HepG2 (cell line): ENCODE data around the gene SERTAD1. TPM values are rescaled to one million over a fixed set of nuclear protein-coding genes. Genes with fewer than 3 reads are reported as not detected.

Source experiments
- BRCA1 ChIP-seq: sonication (generic); formaldehyde crosslinking; IDR thresholded peaks from 2 replicates; pipeline ENCODE4 v1.4.0; 2020; ENCODE audit warnings: missing genetic modification reagents
- IRF1 ChIP-seq: sonication (generic); formaldehyde crosslinking; IDR thresholded peaks from 2 replicates; pipeline ENCODE4 v1.4.0; 2020; ENCODE audit warnings: low read depth, mild to moderate bottlenecking, missing genetic modification reagents
- IRF2 ChIP-seq: IDR thresholded peaks from 2 replicates; pipeline ENCODE4 v1.6.1; 2018; ENCODE audit warnings: missing genetic modification reagents, missing compliant biosample characterization
- ONECUT2 ChIP-seq: sonication (generic); formaldehyde crosslinking; IDR thresholded peaks from 2 replicates; pipeline ENCODE4 v1.4.0; 2020; ENCODE audit warnings: missing genetic modification reagents
- SCMH1 ChIP-seq: sonication (generic); formaldehyde crosslinking; IDR thresholded peaks from 2 replicates; pipeline ENCODE4 v1.9.0; 2021; ENCODE audit warnings: missing genetic modification reagents, mild to moderate bottlenecking, borderline replicate concordance
- SP4 ChIP-seq: sonication (generic); formaldehyde crosslinking; IDR thresholded peaks from 2 replicates; pipeline ENCODE4 v1.8.1; 2023; ENCODE audit warnings: mild to moderate bottlenecking, missing genetic modification reagents
- TBP ChIP-seq: sonication (generic); formaldehyde crosslinking; IDR thresholded peaks from 2 replicates; pipeline ENCODE4 v1.5.0; 2020; ENCODE audit warnings: missing genetic modification reagents
- TERF1 ChIP-seq: sonication (generic); formaldehyde crosslinking; IDR thresholded peaks from 2 replicates; pipeline ENCODE4 v1.8.0; 2022; ENCODE audit warnings: mild to moderate bottlenecking, missing genetic modification reagents, moderate library complexity
- TFDP2 ChIP-seq: sonication (generic); formaldehyde crosslinking; IDR thresholded peaks from 2 replicates; pipeline ENCODE4 v1.4.0; 2020; ENCODE audit warnings: missing genetic modification reagents
- ZBTB34 ChIP-seq: sonication (generic); formaldehyde crosslinking; IDR thresholded peaks from 2 replicates; pipeline ENCODE4 v1.8.0; 2022; ENCODE audit warnings: mild to moderate bottlenecking, missing genetic modification reagents
- ZKSCAN8 ChIP-seq: IDR thresholded peaks from 2 replicates; pipeline ENCODE4 v1.6.1; 2016; ENCODE audit warnings: borderline replicate concordance, missing genetic modification reagents, missing compliant biosample characterization
- polyA plus RNA-seq, 8 experiments: library from polyadenylated mRNA; depleted of rRNA in 3 of 8; stranded (reverse) in 7 of 8; unstranded in 1 of 8; fragments of >200 nt; fragmentation: Illumina TruSeq in 4 of 8; extraction: Trizol in 4 of 8; gene quantifications; 2 replicates each; pipeline versions ENCODE4 v1.2.1 to v1.2.3, GENCODE V29; 2011 to 2016; ENCODE audit warnings: low read depth in 4 of 8, missing spikeins in 1 of 8, mixed read lengths in 1 of 8; ENCODE audit not compliant: insufficient read depth in 1 of 8
- total RNA-seq, 5 experiments: library from RNA; depleted of rRNA; stranded (reverse); fragments of >200 nt; fragmentation: Illumina TruSeq; extraction: Trizol; gene quantifications; 2 replicates each; pipeline ENCODE4 v1.2.3, GENCODE V29; 2016; ENCODE audit warnings: low read depth in 1 of 5

The SERTAD1 gene
- total and polyA plus RNA-seq, 2 of the 13 experiments (the other 11 are each of a cell fraction or from before 2014, with no cell fraction given), result 4.3 to 4.5 TPM

- TF ChIP-seq TERF1 (no peak), IRF1 (CRISPR knock-in tag) (no peak), BRCA1 (CRISPR knock-in tag) (no peak), TBP (CRISPR knock-in tag) (no peak), SCMH1 (CRISPR knock-in tag) (no peak), SP4 (CRISPR knock-in tag) (no peak), TFDP2 (CRISPR knock-in tag) (no peak), IRF2 (CRISPR knock-in tag) (no peak), ZBTB34 (CRISPR knock-in tag) (no peak), ONECUT2 (no peak), ZKSCAN8 (CRISPR knock-in tag) (no peak)
These were observed 12.5 kb upstream of the SERTAD1 start (continued) for GRCh38 chr19:40438284-40438683.
